NCI-H1048 (cell line): Measurements from ENCODE around the gene IQCN.

Experiments used
- DNase-seq: peaks from one replicate; lab custom pipeline; 2025; lab: John Stamatoyannopoulos, UW

Gene IQCN

DNA sequence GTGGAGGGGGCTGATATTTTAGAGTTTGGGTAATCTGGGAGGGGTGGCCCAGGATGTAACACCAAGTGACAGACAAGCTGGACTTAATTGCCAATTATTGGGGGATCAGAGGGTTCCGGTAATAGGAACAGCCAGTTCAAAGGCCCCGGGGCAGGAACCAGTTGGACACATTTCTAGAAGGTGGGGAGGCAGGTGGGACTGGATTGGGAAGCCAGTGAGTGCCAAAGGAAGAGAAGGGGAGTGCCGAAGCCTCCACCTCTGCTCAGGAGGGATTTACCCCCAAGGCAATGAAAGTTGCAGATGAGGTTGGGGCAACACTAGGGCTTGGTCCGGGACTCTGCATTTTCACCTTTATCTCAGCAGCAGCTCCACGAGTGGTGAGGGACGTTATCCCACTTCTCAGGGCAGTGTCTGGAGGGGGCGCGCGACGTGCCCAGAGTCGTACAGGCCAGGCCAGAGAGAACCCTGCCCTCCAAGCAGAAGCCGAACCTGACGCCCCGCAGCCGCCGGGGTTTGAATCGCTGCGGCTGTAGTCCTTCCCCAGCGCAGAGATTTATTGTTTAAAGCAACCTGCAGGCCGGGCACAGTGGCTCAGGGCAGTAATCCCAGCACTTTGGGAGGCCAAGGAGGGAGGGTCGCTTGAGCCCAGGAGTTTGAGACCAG, 12.9 kb upstream of the IQCN start:
- DNase-seq: no peak

DNA sequence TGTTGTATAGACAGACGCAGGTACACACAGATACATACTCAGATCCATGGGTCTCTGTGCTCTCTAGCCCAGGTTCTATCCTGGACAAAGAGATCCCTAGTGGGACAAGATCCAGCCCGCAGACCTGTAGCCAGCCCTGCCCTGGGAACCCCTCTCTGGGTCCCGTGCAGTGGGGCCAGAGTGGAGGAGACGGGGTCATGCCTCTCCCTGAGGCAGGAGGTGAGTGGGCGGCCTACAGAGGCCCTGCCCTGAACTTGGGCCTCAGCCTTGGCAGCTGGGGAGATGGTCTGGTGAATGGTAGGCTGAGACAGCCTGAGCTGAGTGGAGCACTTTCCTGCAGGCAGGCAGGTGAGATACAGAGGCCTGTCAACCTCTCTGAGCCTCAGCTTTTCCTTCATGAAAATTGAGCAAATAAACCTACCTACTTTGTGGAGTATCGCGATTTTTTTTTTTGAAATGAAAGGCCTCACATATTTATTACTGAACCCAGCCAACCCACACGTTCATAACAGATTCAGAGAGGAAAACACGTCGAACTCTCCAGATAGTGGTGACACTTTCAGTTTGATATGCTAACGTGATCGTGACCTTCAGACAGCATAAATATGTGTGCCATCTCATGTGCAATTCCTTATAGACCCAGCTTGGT, 10.6 kb upstream of the IQCN start:
- no peak for DNase-seq

DNA sequence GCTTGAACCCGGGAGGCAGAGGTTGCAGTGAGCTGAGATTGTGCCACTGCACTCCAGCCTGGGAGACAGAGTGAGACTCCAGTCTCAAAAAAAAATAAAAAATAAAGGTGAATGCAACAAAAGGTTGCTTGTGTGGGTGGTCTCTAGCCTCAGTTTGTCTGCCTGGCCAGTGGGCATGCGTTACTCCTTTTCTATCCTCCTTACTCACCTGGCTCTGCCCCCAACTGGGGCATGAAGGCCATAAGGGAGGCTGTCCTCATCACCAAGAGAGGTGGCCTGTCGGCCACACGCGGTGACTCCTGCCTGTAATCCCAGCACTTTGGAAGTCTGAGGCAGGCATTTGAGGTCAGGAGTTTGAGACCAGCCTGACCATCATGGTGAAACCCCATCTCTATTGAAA, 9.1 kb upstream of the IQCN start:
- DNase-seq: no peak

DNA sequence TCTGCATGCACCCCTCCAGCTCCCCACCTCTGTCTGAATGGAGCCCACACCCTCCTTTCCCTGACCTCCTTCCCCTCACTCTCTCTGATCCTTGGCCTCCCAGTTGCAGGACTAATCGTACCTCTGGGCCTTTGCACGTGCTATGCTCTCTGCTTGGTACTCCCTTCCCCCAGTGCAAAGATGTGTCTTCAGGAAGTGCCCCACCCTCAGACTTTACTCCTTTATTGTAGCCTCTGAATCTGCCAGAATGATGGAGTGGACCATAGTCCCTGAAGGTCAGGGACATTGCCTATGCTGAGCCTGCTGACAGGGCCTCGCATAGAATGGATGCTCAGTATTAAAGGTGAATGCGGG, 8.5 kb upstream of the IQCN start:
- no peak for DNase-seq

DNA sequence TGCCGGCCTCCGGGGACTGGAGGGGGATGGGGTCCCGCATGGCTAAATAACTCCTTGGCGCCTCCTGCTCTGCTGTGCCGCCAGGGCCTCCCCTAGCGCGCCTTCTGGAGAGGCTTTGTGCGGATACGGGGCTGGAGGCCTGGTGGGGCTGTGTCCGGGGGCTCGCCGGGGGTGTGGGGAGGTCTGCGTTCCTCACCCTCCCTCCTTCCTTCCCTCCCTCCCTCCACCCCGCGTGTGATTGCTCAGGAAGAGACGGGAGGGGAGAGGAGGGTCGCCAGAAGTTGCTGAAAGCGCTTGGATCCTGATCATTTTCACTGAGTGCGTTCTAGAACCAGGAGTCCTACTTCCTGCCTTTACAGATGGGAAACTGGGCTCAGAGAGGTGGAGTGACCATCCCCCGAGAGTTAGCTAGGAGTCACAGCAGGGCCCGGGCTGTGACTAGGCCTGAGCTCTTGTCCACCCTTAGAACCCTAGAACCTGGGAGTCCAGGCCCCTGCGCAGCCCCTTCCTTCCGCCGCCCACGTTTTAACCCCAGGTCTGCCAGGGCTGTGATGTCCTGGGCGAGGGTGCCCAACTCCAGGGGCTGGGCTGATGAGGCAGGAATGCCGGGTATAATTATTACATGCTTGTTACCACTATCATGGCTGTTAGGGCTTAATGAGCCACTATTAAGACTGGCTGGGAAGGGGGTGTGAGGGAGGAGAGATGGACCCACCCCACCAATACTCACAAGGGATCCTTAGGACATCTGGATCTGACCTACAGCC, 8.0 kb upstream of the IQCN start:
- DNase-seq: peak; percentile 90

DNA sequence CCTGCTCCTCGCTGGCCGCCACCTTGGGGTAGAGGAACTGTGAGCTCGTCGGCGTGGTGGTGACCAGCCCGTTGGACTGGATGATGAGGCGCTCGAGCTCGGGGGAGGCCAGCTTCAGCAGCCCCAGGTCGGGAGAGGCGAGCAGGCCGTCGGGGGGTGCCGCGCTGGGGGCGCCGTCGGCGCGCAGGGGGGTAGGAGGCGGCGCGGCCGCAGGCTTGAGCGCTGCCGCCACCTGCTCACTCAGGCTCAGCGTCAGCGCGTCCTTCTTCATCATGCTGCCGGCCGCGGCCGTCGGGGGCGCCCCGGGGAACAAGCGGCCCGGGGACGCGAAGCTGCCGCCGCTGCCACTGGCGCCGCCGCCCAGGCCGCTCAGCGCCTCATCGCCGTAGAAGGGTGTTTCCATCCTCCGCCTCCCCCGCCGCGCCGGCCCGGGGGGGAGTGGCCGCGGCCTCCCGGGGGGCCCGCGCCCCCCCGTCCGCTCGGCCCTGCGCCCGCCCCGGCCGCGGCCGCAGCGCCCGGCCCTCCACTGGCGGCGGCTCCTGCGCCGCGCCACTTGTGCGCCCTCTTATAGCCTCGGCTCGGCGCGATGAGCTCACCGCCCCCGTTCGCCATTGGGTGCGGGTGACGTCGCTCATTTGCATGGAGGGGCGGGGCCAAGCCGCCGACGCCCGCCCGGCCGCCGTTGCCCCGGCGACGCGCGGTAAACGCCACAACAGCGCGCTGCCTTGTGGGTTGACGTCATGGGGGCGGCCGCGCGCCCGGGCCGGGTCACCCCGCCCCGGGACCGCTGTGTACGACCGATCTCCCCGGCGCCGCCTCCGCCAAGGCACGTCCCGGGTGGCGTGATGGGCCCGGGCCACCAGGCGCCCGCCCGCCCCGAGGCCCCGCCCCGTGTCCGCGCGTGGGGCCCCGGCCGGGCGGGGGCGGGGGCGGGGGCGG, 7.1 kb upstream of the IQCN start, which contains the start of gene JUND:
Gene JUND, minus strand, starts transcription at position 541 of the 939 bp plus-strand sequence. Its CDS starts 138 bp downstream, at position 403.
- peak; percentile 92 for DNase-seq

DNA sequence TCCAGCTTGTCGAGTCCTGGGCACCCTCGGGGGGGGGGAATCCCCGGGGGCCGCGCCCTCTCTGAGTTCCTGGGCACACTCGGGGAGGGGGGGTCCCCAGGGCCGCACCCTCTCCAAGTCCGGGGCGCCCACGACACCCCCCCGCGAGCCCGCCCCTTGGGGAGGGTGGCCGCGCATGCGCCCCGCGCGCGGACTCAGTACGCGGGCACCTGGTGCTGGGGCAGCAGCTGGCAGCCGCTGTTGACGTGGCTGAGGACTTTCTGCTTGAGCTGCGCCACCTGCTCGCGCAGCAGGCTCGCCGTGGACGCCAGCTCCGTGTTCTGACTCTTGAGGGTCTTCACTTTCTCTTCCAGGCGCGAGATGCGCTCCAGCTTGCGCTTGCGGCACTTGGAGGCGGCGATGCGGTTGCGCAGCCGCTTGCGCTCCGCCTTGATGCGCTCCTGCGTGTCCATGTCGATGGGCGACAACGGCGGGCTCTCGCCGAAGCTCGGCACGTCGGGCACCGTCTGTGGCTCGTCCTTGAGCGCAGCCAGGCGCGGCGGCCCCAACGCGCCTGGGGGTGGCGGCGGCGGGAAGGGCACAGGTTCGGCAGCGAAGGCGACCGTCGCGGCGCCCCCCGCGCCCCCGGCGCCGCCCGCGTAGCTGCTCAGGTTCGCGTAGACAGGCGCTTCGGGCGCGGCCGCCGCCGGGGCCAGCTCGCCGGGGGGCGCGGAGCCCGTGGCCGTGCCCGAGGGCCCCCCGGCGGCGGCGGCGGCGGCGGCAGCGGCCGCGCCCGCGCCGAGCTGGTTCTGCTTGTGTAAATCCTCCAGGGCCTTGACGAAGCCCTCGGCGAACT, 6.2 kb upstream of the IQCN start:
- DNase-seq: peak; percentile 28

DNA sequence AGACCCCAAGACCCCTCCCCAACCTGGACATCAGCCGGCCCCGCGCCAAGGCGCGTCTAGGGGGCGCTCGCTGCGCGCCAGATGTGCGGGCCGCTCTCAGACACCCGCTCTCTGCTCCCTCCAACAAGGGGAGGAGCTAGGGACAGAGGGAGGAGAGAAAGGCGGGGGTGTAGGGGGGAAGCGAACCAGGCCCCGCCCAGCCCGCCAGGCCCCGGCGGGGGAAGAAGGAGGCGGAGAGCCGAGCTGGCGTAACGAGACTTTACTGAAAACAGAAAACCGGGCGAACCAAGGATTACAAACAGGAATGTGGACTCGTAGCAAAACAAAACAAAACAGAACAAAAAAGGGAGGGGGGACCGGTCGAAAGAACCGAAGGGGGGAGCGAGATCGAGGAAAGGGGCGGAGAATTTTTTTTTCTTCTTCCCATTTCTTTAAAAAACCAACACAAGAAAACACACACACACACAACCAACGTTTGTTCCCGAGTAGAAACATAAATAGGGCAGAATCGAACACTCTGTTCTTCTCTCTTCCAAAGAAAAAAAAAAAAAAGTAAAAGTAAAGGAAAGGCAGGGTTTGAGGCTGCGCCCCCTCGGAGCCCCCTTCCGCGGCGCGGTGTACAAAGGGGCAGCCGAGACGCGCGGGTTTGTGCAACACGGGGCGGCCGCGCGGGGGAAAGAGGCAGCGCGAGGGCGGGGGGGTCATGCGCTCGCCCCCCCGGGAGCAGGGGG, 5.4 kb upstream of the IQCN start:
- DNase-seq: peak; percentile 87

DNA sequence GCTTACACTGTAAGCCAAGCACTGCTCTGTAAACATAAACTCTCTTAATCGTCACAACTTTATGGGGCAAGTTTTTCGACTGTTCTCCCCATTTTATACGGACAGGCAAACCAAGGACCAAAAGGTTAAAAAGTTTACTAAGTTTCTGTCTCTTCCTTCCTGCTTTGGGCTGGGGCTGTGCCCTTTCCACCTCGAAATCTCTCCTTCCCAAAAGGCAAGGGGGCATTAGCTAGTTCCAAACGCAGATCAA, 4.9 kb upstream of the IQCN start:
- DNase-seq: no peak

DNA sequence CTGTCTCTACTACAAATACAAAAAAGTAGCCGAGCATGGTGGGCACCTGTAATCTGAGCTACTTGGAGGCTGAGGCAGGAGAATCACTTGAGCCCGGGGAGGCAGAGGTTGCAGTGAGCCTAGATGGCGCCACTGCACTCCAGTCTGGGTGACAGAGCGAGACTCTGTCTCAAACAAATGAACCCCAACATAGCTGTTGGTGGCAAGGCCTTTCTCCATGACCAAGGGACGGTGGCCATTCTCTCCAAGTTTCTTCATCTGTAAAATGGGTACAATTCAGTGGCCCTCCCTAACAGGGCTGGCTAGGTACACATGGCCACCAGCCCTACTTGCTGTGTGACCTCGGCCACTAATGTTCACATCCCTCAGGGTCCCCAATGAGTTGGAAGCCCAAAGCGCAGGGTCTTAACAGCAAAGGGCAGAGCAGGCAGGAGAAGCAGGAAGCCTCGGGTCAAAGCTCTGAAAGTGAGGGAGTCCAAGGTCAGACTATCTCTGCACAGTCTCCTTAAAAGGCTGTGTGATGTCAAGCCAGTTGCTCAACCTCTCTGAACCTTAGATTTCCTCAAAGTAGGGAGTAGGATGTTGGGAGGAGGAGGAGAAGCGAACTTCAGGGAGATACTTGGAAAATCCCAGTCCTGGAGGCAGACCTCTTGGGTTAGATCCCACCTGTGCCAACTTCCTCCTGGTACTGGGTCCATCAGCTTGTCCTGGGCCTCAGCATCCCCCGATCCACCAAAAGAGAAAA, 4.4 kb upstream of the IQCN start:
- no peak for DNase-seq

DNA sequence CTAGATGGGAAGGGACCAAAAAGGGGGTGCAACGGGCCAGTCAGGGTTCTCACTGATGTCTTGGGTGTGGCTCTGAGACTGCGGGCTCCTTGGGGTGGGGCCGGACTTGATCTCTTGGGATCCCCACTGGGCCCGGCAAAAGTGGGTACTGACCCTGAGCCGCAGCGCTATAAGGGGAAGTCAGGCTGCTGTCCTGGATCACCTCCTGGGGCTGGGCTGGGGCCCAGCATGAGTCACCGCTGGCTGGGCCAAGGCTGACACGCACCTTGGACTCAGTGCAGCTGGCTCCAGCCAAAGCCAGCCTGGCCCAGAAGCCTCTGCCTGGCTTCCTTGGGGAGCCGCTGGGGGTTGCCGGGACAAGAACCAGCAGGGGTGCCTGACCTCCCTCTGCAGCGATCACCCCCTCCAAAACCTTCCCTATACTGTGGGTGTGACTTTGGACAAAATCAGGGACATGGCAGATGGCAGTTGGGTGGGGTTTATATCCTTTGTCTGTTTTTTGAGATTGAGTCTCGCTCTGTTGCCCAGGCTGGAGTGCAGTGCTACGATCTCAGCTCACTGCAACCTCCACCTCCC, 617 bp upstream of the IQCN start:
- no peak for DNase-seq

DNA sequence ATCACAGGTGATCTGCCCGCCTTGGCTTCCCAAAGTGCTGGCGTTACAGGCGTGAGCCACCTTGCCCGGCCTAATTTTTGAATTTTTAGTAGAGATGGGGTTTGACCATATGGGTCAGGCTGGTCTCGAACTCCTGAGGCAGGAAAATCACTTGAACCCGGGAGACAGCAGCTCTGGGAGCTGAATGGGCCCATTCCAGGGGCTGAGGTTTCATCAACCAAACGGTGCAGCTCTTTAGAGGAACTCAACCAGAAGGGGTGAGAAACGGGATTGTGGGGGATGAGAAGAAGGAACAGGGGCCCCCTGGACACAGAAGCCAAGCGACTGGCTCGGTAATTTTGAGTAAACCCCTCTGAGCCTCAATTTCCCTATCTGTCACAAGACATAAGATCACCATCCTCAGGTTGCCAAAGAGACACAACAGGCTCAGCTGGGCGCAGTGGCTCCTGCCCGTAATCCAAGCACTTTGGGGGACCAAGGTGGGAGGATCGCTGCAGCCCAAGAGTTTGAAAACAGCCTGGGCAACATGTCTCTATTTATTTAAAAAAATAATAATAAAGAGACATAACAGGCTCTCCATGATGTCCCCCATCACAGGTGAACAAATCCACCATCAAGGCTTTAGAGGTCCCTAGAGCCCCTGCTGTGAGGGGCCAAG, 562 bp downstream of the IQCN start:
- DNase-seq: no peak

DNA sequence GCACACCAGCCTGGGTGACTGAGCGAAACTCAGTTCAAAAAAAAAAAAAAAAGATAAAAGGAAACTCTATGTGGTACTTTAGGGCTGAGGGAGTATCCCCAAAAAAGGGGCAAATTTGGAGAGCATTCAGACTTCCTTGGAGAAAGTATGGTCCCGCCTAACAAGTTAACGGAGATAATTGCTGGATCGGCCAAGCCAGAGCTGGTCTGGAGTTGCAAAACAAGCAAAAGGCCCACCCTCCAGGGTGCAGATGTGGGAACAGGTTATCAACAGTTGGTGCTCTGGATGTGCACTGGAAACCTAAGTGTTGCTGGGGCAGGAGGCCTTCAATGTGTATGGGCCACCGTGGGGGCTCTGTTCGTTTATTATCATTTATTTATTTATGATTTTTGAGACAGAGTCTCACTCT, 2.8 kb downstream of the IQCN start:
- no peak for DNase-seq

DNA sequence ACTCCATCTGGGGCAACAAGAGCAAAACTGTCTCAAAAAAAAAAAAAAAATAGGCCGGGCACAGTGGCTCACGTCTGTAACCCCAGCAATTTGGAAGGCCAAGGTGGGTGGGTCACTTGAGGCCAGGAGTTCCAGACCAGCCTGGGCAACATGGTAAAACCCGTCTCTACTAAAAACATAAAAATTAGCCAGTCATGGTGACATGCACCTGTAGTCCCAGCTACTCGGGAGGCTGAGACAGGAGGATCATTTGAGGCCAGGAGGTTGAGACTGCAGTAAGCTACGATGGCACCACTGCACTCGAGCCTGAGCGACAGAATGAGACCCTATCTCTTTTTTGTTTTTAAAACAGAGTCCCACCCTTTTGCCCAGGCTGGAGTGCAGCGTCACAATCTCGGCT, 3.9 kb downstream of the IQCN start:
- no peak for DNase-seq

DNA sequence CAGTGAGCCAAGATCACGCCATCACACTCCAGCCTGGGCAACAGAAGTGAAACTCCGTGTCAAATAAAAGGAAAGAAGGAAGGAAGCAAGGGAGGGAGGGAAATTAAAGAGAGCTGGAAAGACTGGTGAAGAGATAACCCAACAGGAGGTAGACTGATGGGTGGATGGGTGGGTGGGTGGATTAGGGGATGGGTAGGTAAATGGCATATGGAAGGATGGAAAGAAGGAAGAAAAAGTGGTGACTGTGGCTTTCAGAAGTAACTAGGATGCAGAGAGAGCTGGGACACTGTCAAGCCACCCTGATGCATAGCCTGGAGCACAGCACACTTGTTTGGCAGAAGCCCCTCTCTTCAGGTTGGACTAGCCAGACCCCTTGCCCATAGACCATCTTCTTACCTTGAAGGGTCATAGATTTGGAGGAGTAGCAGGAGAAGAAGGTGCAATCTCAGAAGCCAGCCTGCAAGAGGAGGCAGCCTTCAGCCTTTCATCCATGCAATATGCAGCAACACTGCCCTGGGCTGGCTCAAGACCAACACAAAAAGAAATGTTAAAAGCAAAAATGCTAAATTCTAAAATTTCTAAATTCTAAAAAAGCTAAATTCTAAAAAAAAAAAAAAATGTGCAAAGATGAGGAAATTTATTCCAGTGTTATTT, 5.1 kb downstream of the IQCN start:
- DNase-seq: no peak

DNA sequence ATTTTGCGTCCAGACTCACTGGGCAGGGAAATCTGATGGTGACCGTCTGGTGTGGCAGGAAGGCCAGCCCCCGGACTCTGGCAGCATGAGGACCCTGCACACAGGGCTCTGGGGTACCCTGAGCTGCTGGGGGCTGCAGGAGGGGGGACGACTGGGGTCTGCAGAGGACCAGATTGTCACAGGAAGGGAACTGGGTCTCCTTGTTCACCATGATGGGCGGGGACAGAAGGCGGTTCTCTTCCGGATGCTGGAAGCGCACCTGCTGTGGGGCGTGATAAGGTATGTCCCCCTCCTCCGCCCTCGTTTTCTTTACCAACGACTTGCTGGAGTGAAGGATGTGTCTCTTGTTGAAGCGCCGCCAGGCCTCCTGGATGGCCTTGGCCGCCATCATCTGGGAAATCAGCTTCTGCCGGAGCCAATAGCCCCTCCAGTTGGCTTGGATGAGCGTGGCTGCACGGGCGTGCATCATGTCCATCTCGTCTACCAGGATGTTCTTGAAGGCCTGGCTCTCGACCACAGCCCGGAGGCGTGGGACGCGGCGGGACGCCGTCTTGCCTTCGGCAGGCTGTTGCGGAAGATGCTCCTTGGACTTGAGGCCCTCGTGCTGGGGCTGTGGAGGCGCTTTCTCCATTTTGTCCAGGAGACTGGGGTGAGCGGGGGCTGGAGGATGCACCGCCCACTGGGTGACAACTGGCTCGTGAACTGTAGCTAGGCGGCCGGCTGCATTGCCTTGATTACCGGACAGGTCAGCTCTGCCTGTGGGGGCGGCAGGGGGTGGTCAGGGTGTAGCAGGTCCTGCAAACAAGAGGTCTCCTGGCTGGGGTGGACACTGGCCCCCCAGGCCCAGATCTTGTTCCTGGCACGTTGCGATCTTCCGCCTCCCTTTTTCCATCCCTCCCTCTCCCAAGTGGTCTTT, 7.2 kb downstream of the IQCN start:
- no peak for DNase-seq

DNA sequence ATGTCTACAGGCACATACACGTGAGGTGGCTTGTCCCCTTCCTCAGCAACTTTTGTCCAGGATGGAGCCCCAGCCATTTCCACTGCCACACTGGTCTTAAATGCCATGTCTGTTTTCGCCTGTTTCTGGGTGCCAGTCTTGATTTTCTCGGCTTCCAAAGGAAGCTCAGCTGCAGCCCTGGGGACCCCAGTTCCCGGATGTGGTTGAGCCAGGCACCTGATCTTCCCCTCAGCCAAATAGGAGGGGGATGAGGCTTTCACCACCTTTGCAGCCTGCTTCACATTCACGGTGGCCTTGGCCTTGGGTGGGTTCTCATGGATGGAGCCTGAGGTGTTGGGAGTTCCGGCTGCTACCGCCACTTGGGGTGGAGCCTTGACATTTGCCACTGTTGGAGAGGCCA, 8.7 kb downstream of the IQCN start:
- DNase-seq: no peak
